Midbrain (tissue), 1 donor: ENCODE results near the gene UBE2S.
A peak's percentile ranks its signal among the peaks of the same experiment; 100 is the strongest.
"Not testable (repeated sequence)": the region's sequence is repeated elsewhere in the genome, so short reads cannot be mapped to it uniquely, and the experiment has no call there.

ENCODE experiments used
- DNase-seq: peaks from one replicate; lab custom pipeline; 2025; lab: John Stamatoyannopoulos, UW

The UBE2S gene

GRCh38 chr19:55440411-55441105, 33.0 kb upstream of the UBE2S start:
- DNase-seq = no peak

- DNase-seq = no peak
These were observed 31.5 kb upstream of the UBE2S start for GRCh38 chr19:55439052-55439451.

DNA sequence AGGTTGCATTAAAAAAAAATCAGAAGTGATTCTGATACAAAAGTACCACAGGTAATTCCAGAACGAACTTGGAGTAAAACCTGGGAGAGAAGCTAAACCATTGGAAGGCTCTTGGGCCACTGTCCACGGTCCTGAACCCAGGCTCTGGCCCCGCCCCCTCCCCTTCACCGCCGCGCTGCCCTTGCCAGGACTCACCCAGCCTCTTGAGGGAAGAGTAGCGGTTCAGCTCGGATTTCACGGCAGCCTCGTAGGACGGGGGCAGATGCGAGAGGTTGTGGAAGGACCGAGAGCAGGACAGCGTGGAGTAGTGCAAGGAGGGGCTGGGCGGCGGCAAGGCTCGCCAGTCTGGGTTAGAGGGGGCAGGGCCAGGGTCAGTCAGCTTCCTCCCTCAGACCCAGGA, 29.8 kb upstream of the UBE2S start:
- DNase-seq = no peak

- DNase-seq = no peak
These were observed 29.3 kb upstream of the UBE2S start for GRCh38 chr19:55436847-55437246.

- no peak for DNase-seq
These were observed 27.4 kb upstream of the UBE2S start for GRCh38 chr19:55435020-55435419.

- no peak for DNase-seq
These were observed 26.9 kb upstream of the UBE2S start for GRCh38 chr19:55434356-55434919.

- no peak for DNase-seq
These were observed 25.7 kb upstream of the UBE2S start for GRCh38 chr19:55433292-55433691.

DNA sequence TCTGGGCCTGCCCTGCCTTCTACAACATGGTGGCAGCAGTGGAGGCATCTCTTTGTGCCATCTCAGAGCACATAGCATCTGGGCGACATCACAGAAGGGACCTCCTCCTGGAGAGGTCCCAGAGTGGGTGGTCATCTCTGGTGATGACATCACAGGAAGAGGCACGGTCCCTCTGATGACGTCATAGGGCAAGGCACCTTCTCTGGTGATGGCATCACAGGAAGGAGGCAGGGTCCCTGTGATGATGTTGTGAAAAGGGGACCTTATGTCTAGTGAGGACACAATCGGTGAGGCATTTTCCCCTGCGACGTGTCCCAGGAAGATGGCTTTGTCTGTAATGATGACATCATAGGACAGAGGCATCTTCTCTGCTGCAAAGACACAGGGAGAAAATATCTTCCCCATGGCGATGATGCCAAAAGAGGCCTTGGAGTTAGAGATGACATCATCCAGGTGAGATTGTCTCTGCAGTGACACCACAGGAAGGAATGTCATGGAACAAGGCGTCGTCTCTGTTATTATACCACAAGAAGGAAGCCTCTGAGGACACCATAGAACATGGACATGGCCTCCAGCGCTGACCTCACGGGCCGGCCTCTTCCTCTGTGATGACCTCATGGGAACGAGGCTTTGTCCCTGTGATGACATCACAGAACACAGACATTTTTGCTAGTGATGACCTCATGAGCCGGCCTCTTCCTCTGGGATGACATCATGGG, 24.8 kb upstream of the UBE2S start:
- DNase-seq = no peak

DNA sequence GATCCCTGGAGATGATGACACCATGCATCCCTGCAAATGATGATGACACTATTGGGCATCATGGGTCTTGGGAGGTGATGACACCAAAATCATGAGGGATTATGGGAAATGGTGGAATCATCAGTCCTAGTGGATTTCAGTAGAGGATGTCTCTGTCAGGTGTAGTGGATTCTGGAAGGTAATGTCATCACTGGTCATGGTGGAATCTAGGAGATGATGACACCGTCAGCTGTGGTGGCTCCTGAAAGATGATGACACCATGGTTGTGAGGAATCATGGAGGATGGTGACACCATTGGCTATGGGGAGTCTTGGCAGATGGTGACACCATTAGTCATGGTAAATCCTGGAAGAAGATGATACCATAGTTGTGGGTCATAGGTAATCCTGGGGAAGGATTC, 23.6 kb upstream of the UBE2S start:
- no peak for DNase-seq

GRCh38 chr19:55426042-55426441, 18.5 kb upstream of the UBE2S start:
- peak; percentile 85 for DNase-seq

DNA sequence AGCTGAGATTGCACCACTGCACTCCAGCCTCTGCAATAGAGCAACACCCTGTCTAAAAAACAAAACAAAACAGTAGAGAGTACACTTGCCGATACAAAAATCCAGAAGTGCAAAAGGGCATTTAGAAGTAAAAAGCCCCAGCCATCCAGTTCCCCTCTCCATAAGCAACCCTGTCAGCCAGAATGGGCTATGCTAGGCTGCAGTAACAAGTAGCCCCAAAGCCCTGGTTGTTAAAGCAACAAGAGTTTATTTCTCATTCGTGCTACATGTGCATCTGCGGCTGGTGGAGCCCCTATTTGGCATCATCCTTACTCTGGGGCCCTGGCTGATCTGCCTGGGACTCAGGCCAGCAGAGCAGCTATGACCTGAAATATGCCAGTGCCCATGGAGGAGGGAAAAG, 16.9 kb upstream of the UBE2S start:
- DNase-seq = no peak

- no peak for DNase-seq
These were observed 15.8 kb upstream of the UBE2S start for GRCh38 chr19:55423225-55424005.

DNA sequence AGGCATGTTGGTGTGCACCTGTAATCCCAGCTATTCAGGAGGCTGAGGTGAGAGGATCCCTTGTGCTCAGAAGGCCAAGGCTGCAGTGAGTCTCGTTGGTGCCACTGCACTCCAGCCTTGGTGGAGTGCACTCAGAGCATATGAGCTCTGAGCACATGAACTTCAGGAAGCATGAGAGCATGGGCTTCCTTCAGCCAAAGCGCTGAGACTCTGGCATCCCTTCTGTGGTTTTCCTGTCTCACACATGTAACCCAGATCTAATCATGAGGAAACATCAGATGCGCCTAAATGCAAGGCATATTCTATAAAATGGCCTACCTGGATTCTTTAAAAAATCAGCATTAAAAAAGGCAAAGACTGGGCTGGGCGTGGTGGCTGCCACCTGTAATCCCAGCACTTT, 13.7 kb upstream of the UBE2S start:
- DNase-seq = not testable (repeated sequence)

DNA sequence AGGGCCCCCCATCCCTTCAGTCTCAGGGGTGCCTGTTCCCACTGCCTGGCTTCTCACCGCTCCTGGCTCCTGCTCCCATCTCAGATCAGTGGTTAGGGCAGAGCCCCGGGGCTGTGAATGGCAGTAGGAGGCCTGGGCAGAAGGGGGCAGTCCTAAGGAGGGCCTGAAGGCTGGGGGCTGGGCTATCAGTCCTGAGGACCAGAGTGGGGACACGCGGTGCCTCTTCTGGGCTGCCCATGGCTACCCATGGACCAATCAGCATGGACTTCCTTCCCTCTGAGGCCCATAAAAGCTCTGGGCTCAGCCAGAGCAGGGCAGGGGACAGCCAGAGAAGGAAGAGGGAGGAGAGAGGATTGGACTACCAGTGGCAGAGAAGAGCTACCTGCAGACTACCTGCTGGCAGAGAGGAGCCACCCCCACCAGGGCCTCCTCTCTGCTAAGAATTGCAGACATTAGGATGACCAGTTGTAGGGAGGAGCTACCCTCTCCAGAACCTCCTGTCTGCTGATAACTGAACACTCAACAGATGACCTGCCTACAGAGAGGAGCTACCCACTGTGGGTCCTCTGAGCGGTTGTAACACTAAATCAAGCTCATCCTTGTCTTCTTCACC, 12.1 kb upstream of the UBE2S start:
- no peak for DNase-seq

GRCh38 chr19:55419103-55419502, 11.5 kb upstream of the UBE2S start:
- no peak for DNase-seq

DNA sequence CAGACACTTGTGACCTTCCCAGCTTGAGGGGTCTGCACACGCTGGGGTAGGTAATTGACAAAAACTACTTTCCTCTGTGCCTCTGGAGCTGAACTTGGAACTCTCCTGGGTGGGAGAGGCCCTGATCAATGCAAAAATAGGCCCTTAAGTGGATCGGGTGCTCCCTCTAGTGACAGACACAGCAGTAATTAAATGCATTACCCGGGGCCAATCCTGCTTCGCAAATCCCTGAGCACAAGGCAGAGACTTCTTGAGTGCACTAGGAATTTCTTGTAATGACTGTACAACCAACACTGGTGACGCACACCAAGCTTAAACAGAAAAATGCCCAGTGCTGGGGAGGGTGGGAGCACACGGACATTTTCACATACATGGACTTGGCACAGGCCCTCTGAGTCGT, 10.6 kb upstream of the UBE2S start:
- DNase-seq = peak; percentile 82

- no peak for DNase-seq
These were observed 2.6 kb upstream of the UBE2S start for GRCh38 chr19:55410168-55410567.

DNA sequence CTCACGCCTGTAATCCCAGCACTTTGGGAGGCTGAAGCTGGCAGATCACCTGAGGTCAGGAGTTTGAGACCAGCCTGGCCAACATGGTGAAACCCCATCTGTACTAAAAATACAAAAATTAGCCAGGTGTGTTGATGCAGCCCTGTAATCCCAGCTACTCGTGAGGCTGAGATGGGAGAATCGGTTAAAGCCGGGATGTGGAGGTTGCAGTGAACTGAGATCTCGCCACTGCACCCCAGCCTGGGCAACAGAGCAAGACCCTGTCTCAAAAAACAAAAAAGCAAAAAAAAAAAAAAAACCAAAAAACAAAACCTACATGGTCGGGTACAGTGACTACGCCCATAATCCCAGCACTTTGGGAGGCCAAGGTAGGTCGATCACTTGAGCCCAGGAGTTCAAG, 1.6 kb upstream of the UBE2S start:
- DNase-seq = not testable (repeated sequence)

GRCh38 chr19:55408533-55408872, 915 bp upstream of the UBE2S start:
- no peak for DNase-seq

DNA sequence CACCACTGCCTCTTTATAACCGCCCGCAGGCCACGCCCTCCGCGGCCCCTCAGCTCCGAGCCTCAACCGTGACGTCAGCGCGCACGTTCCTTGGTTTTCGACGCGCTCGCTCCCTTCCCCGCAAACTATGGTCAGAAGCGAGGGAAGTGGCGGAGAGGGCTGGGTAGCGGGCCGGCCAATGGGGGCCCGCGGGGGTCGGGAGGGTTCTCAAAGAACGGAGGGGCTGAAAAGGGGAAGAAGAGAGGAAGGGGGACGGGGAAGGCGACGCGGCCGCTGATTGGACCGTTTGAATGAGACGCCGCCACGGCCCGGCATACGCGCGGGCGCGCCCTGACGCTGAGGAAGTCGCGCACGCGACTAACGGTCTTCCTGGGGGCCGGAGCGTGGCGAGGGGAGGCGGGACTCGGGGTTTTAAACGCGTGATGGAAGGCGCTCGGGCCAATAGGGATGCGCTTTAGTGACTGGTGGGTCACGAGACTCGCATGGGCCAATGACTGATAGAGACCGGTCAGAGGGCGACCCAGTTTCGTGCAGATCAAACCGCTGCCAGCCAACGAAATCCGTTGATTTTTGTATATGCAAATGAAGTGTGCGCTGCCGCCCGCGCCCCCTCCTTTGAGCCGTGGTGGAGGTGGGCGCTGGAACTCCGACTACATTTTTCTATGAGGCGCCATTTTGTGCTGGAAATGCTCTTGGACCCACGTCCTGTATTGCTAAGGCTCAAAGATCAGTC, 378 bp upstream of the UBE2S start:
- DNase-seq = peak; percentile 99

DNA sequence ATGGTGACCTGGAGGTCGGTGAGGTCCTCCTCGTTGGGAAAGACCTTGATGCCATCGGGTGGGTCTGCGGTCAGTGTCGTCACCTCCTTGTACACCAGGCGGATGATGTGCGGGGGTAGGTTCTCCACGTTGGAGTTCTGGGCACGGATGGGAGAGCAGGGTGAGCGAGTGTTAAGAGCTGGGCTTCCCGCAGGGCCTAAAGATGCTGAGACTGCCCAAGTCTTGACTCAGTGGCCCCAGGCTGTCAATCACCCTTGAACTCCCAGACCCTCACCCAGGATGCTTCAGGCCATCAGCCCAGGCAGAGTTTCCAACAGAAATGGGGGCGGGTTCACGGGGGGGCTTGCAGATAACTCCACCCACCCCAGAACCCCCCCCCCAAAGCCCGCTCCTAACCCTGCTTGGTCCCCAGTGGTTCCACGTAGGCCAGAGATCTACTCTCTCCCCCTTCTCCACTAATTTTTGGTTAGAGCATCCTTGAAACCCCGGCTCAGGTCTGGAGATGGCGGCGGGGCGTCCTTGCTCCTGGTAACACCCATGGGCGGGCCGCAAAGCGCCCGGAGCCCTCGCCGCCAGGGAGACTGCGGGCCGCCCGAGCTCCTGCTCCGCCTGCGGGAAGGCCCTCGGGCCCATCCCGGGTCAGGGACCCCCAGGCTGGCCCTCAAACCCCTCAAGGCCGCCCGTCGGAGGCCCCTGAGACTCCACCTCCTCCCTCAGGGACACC, 600 bp downstream of the UBE2S start:
- no peak for DNase-seq
